Activated gamma-delta T cell treated with Interleukin-2 at 50 U/mL for 16 hours (primary cell): Measurements from ENCODE around the gene RUNDC3A.
"Not testable (repeated sequence)": the region's sequence is repeated elsewhere in the genome, so short reads cannot be mapped to it uniquely, and the experiment has no call there.

Source experiments
- DNase-seq: peaks from one replicate; pipeline ENCODE4 v3.0.0-alpha.2; 2020

RUNDC3A gene

DNA sequence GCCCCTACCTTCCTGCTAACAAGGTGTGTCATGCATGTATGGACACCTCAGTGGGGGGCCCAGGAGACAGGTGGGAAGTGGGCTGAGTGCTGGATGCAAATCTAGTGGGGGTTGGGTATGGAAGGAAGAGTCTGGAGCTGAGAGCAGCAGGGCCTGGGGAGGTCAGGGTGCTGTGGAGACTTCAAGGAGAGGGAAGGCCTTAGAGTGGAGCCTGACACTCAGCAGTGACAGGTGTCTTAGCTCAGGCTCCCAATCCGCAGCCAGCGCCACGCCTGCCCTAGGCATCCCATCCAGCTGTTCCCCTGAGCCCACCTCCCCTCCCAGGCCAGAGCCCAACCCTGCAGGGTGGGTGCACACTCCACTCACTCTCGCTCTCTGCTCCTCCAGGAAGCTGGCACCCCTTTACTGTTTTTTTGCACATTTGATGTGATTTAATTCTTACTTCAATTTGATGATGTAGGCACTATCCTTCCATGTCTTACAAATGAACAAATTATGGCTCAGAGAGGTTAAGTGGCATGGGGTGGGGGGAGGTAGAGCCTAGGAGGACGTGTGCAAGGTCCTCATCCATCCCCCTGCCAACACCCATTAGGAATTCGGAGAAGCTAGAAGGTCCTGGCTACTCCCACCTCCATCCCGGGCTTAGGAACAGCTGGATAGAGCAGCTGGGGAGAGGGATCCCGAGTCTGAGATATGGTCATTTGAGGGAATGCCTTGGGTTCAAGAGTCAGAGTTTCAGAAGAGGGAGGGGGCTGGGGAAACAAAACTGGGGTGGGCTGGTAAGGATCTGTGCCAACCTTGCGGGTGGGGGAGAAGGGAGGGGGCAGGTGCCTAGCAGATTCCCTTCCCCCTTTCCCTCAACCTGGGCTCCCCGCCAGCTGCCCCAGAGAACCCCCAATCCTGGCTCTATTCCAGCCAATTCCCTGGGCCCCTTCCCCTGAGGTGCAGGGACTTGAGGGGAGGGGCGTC, 53.2 kb downstream of the RUNDC3A start:
- DNase-seq, result no peak

DNA sequence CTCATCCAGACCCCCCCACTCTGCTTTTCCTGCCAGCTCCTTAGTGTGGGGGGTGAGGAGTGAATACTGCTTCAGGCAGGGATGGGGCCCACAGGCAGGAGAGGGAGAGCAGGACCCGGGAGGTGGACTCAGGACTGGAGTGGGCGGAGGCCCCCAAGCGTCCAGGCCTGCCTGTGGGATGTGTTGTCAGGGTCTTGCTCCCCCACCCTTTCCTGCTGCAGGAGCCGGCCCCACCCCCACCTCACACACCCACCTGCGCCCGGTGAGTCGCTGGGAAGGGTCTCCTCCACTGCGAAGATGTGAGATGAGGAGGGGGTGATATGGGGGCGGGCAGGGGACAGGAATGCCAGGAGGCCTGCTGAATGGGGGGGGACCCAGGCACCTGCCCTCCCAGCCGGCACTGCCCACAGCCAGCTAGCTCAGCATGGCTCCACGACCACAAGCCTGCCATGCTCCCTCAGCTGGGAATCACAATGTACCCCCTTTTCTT, 54.1 kb downstream of the RUNDC3A start:
- no peak for DNase-seq

DNA sequence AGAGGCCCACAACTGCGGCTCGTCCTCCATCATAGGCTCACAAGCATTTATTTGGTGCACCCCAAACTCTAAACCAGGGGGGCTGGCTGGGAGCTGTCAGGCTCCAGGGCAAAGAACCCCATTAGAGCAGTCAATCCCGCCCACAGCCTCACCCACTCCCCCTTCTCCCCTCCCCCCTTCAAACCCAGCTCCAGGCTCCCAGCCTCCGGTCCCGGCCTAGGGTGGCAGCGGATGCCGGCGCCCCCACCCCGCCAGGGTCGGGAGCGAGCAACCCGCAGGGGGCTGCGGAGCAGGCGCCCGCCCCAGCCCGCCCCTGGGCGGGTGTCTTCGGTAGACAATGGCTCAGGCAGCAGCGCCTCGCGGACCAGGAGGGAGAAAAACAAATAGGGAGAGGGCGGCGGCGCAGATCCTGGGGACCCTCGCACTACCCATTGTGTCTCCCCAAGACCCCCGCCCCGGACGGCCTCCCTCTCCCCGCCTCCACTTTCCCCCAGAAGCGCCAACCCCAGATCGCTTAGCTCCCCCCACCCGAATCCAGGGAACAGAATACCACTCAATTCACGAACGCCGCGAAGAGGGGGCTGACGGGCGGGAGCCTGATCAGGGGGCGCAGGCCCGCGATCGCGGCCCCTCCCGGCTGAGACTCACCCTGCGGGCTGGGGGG, 54.7 kb downstream of the RUNDC3A start:
- DNase-seq, result no peak

DNA sequence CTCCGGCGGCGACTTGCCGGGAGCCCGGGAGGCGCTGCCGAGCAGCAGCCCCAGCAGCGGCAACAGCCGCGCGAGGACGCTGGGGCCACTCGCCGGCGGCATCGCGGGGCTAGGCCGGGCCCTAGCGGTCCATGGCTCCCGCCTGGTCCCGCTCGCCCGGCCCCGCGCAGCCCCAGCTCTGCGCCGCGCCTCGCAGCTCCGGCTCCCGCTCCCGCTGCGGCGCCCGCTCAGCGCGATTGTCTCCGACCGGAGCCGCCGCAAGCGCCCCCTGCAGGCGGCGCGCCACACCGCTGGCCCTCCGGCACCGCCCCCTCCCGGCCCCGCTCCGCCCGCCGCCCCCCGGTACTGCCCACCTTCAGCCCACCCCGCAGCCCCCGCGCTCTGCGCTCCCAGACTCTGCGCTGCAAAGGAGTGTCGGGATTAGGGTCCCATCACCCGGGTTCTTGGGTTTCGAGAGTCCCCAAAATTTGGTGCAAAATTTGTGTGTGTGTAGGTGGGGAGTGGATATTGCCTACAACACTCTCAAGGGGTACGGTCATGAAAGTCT, 55.3 kb downstream of the RUNDC3A start, which contains the start of gene FAM171A2:
TSS of gene FAM171A2 (minus strand) at position 241 of the 547 bp plus-strand sequence. CDS start at position 102, 139 bp downstream.
- DNase-seq, result peak; percentile 59

DNA sequence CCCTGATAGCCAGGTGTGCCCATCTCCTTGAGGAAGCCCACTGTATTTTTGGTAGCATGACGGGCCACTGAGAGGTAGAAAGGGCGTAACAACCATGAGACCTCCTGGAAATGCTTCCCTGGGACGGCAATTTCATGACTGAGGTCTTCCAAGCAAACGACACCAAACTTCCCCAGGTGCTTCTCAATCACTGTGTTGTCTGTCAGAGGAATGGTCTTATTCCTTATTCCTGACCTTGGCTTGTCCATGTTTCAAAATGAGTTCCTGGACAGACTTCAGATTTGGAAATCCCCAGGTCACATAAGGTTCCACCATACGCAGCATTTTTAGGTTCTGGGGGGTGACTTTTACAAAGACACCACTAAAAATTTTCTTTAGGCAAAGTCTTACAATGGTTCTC, 56.6 kb downstream of the RUNDC3A start:
- not testable (repeated sequence) for DNase-seq

DNA sequence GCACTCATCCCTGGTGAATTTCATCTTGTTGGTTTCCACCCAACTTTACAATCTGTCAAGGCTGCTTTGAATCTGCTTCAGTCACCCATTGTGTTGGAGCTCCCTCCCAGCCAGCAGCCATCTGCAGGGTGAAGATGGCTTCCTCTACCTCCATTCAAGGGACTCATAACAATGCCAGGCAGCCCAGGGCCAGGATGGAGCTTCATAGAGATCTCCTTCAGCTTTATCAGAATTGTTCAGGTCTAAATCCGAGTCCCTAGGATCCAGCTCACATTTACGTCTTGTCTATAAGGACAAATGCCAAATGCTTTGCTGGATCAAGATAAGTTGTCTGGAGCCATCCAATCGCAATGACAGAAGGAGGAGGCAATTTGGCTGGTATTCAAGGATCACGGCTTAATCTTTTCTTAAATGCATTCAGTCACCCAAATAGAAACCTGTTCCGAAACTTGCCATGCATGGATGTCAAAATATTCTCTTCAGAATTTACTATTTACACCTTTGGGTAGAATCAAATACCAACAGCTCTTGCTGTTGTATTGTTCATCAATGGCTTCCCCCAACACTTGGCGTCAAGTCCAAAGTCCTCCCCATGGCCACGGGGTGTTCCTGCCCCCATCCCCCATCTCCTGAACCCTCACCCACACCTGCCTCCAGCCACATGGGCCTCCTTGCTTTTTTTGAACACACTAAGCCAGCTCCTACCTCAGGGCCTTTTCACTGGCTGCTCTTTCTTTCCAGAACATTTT, 59.0 kb downstream of the RUNDC3A start:
- no peak for DNase-seq
